Medulla oblongata (tissue), 1 donor: ENCODE measurements around the gene GCC1.
"Not testable (repeated sequence)": the region's sequence is repeated elsewhere in the genome, so short reads cannot be mapped to it uniquely, and the experiment has no call there.

Source experiments
- DNase-seq: peaks from one replicate; pipeline ENCODE4 v3.0.0-alpha.2; 2015; ENCODE audit errors: extremely low spot score

The GCC1 gene

GRCh38 chr7:127588697-127589482, 3.5 kb upstream of the GCC1 start:
- DNase-seq = peak; percentile 72

GRCh38 chr7:127588019-127588696, 2.8 kb upstream of the GCC1 start, which contains the start of gene ARF5:
ARF5 (plus strand) TSS chr7:127588411; CDS start chr7:127588499, 88 bp downstream.
- peak; percentile 93 for DNase-seq

DNA sequence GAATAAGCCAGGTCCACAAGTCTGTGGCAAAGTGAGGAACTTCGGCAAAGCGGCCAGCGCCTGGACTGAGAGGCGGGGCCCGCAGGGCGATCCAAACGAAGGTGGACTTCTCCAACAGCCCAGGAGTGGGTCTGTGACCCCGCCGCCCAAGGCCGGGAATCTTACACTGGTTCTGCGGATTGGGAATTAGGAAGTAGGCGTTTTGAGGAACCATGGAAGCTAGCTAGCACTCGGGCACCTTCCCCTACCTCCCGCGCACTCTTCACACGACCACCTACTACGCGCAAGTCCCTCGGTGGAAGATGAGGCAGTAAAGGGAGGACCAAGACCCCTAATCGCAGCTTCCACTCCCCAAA, 2.2 kb upstream of the GCC1 start:
- no peak for DNase-seq

DNA sequence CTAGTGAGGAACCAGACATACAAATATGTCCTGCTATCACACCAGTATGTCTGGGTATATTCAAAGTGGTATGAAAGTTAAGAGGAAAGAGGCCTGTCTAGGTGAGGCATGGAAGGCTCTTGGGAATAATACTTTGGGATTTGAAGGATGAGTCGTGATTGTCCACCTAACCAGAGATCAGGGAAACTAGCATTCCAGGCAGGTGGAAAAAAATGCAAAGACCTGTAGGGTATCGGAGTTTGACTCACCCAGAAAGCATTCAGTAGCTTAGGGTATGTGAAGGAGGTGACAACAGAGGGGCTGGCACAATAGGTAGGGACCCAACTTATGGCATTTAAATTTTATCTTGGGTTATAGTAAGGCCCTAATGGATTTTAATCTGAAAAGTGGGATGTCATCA, 950 bp upstream of the GCC1 start:
- no peak for DNase-seq

GRCh38 chr7:127584648-127585043, 750 bp downstream of the GCC1 start:
- DNase-seq = no peak

DNA sequence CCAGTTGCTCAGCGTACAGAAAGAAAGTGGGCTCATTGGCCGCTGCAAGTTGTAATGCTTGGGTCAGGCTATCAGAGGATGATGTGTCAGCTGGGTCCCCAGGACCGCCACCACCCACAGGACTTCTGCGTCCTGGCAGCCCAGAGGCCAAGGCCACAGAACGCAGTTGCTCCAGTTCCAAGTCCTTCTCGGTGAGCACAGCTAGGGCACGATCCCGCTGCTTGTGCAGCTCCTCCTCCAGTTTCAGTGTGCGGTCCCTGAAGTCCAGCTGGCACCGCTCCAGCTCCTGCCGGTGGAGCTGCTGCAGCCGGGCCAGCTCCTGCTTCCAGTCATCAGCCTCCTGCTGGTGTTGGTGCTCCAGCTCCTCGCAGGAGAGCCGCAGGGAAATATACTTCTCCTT, 3.0 kb downstream of the GCC1 start:
- DNase-seq = peak; percentile 40

GRCh38 chr7:127581716-127582115, 3.7 kb downstream of the GCC1 start:
- DNase-seq = no peak

DNA sequence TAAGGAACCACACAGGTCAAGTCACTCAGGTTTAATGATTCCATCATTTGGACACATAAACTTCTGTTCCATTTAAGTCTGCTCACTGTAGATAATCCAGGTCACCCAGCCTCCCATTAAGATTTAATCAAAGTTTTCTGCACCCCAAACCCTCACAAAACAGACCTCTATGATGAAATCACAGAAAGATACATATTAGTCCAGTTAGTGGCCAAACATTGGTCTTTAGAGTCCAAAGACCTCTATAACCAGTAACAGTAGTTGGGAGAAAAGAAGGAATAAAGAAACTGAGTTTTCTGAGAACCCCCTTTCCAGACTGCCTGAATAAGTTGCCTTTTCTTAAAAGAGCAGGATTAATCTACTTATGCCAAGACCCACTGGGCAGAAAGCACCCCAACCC, 4.8 kb downstream of the GCC1 start:
- DNase-seq = no peak

DNA sequence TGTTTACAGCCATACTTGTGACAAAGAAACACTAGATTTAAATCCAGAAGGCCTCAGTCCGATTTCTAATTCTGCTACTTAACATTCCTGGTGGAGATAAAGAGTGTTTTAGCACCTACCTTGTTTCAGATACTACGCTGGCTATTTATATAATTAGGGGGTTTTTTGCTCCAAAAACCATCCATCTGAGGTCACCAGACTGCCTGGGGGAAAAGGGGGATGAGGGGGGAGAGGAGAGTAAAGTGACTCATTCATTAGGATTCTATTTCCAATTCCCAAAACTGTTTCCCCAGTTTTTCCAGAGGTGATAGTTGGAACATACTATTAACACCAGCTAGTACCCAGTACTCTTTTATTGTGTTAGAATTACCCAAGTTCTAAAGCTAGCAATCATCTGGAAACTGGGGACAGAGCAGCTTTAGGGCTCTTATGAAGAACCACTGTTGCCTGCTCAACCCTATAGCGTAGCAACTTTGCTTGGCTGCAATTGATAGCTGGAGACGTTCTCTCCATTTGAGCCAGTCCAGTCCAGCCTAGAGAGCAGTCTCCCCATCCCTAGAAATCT, 6.6 kb downstream of the GCC1 start:
- DNase-seq = no peak

DNA sequence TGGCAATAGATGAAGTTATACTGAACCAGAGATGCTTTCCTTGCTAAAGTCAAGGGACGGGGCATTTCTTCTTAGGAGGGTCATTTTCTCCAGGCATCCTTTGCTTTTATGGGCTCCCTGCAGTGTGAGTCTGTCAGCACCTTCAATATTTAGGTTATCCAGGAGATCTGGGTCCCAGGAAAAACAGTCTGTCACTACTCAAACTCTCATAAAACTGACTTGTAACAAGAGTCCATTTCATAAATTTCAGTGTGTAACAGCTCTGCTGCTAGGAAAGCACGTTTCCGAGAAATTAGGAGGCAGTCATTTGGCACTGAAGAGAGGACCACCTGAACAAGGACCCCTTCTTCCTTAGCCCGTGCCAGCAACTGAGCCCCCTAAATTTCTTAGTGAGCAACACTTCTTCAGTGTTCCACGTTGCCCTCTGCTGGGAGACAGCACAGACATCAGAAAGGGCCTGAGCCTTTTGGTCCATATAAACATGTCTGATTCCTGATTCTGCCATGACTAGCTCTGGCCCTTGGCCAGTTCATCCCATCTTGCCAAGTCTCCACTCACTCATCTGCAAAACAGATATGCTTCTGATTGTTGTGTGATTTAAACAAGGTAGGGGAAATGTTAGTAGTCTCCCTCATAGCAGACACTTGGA, 7.2 kb downstream of the GCC1 start:
- DNase-seq = no peak

DNA sequence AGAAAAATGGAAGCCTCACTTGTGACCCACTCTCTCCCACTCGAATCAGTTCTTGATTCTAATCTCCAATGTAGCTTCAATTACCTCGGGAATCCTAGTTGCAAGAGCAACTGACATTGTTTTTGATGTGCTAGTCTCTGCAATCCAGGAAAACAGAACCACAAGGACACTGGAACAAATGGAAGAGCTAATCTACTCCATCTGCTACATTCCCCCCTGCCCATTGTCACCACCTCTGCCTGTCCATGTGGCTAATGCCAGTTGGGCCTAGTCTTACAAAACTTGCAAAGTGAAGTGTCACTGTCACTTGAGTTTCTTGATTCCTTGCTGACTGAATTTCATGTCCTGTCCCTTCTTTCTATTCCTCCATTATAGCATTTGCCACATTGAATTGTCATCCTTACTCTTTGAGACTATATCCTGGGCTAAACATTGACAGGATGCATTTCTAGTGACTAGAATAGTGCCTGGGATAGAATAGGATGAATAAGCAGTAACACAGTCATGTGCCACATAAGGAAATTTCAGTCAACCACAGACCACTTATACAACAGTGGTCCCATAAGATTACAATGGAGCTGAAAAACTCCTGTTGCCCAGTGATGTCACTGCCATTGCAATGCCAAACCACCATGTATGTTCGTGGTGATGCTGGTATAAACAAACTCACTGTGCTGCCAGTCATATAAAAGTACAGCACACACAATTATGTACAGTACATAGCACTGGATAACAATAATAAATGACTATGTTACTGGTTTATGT, 13.5 kb downstream of the GCC1 start:
- DNase-seq = no peak

DNA sequence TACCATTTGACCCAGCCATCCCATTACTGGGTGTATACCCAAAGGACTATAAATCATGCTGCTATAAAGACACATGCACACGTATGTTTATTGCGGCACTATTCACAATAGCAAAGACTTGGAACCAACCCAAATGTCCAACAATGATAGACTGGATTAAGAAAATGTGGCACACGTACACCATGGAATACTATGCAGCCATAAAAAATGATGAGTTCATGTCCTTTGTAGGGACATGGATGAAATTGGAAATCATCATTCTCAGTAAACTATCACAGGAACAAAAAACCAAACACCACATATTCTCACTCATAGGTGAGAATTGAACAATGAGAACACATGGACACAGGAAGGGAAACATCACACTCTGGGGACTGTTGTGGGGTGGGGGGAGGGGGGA, 17.4 kb downstream of the GCC1 start:
- DNase-seq = not testable (repeated sequence)

GRCh38 chr7:127566242-127566641, 19.2 kb downstream of the GCC1 start:
- DNase-seq = no peak

DNA sequence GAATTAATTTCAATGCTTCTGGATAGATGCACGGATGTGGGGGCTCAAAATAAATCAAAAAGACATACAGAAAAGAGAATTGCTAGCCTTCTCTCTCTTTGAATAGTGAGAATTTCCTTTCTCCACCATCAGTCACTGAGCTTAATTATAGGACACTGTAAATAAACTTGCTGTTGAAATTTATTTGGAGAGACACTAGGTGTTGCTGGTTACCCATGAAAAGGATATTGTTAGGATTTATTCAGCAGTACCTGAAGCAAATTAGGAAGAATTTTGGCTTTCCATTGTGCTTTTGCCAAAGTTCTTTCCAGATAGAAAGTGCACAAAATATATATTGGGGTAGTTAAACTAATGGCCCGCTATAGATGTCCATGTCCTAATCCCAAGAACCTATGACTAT, 27.6 kb downstream of the GCC1 start:
- DNase-seq = no peak

DNA sequence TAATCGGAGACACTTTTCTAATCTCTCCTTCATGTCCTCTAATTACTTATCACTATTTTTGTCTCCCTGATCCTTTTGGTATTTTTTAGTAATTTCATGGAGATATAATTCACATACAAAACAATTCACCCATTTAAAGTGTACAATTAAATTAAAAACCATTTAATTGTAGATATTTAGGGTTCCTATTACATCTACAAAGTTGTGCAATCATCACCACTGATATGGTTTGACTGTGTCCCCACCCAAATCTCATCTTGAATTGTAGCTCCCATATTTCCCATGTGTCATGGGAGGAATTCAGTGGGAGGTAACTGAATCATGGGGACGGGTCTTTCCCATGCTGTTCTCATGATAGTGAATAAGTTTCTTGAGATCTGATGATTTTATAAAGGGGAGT, 29.0 kb downstream of the GCC1 start:
- no peak for DNase-seq

DNA sequence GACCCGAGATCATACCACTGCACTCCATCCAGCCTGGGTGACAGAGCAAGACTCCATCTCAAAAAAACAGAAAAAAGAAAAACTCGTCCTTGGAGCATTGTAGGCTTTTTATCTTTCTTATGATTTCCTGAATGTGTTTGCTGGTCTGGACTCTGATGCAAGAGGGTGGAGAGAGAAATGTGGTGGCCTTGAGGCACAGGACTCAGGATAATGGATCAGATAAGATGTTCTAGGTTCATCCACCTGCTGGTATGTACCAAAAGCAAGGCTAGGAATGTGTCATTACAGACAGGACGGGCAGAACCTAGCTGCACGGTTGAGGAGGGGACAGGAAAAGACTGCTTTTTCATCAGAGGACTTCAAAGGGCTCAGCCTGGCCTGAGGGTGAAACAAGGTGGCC, 33.5 kb downstream of the GCC1 start:
- no peak for DNase-seq

DNA sequence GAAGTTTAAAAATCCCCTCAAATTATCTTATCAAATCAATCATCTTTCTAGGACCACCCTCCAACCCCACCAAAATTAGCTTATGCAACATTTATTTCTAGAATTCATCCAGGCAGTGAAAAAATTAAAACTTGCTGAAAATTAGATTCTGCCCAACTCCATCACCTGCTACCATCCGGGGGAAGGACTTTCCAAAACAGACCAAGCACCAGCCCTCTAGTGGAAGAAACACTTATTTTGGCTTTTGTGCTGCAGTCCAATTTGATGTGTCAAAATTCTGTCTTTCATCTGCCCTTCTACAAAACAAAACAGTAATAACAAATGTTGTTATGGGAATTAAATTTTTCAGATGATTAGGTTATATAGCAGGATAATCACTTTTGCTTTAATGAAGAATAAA, 35.1 kb downstream of the GCC1 start:
- DNase-seq = no peak

GRCh38 chr7:127546313-127546712, 39.1 kb downstream of the GCC1 start:
- DNase-seq = no peak

GRCh38 chr7:127541548-127541947, 43.8 kb downstream of the GCC1 start:
- no peak for DNase-seq

- not testable (repeated sequence) for DNase-seq
Observed at GRCh38 chr7:127540461-127540860, 44.9 kb downstream of the GCC1 start.

- DNase-seq = no peak
Observed at GRCh38 chr7:127539116-127539515, 46.3 kb downstream of the GCC1 start.

- no peak for DNase-seq
Observed at GRCh38 chr7:127536741-127537140, 48.7 kb downstream of the GCC1 start.
